ENCODE data around the gene FGF4.

The FGF4 gene

GRCh38 chr11:69816671-69817070 is 41.5 kb upstream of the FGF4 start:
- no peak overlapping the region for H3K9ac ChIP-seq (ENCODE audit: low read depth, low read length)
- no peaks in the 10 kb centered on the region for H3K9me3 ChIP-seq (ENCODE audit: control insufficient read depth, insufficient read depth, low read length)
- no peak overlapping the region for H3K27ac ChIP-seq (ENCODE audit: low read depth, low read length)
- no peaks in the 10 kb centered on the region for H3K36me3 ChIP-seq (ENCODE audit: control insufficient read depth, insufficient read depth, low read length)
- H3K4me1 ChIP-seq (ENCODE audit: control insufficient read depth, insufficient read depth, low read length) = no peaks in the 10 kb centered on the region
- peaks cover 80% of the 10 kb centered on the region for H3K27me3 ChIP-seq (ENCODE audit: control insufficient read depth, insufficient read depth, low read length)
- no peak overlapping the region for H3K4me3 ChIP-seq (ENCODE audit: low read depth, low read length)

DNA sequence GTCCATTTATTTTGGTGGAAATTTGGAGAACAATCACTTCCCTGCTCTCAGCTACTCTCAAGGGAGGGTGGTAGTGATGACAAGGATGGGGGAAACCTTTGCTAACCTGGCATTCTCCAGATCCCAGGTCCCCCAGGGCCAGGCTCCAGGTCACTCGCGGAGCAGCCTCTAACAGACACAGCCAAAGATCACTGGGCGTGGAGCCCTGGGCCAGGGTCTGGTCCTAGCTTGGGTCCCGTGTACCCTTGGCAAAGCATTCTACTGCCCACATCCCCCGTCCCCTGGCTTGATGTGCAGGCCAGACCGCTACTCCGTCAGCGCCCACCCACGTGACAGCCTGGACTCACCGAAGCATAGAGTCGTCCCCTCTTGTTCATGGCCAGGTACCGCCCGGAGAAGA is 40.8 kb upstream of the FGF4 start:
- Histone ChIP-seq H3K36me3 (ENCODE audit: control insufficient read depth, insufficient read depth, low read length) (no peaks in the 10 kb centered on the region), H3K27ac (ENCODE audit: low read depth, low read length) (no peak overlapping the region), H3K27me3 (ENCODE audit: control insufficient read depth, insufficient read depth, low read length) (peaks cover 73% of the 10 kb centered on the region), H3K9me3 (ENCODE audit: control insufficient read depth, insufficient read depth, low read length) (no peaks in the 10 kb centered on the region), H3K4me1 (ENCODE audit: control insufficient read depth, insufficient read depth, low read length) (no peaks in the 10 kb centered on the region), H3K9ac (ENCODE audit: low read depth, low read length) (no peak overlapping the region), H3K4me3 (ENCODE audit: low read depth, low read length) (no peak overlapping the region)

DNA sequence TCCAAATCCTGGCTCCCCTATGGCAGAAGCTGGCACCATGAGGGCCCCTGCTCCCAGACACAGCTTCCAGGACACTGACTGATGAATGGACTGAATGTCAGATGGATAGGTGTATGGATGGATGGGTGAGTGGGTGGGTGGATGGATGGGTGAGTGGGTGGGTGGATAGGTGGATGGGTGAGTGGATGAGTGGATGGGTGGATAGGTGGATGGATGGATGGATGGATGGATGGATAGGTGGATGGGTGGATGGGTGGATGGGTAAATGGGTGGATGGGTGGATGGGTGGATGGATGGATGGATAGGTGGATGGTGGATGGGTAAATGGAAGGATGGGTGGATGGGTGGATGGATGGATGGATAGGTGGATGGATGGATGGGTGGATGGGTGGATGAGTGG is 39.8 kb upstream of the FGF4 start:
- Histone ChIP-seq H3K9ac (ENCODE audit: low read depth, low read length) (no peak overlapping the region), H3K27ac (ENCODE audit: low read depth, low read length) (no peak overlapping the region), H3K9me3 (ENCODE audit: control insufficient read depth, insufficient read depth, low read length) (no peaks in the 10 kb centered on the region), H3K27me3 (ENCODE audit: control insufficient read depth, insufficient read depth, low read length) (peaks cover 63% of the 10 kb centered on the region), H3K4me1 (ENCODE audit: control insufficient read depth, insufficient read depth, low read length) (no peaks in the 10 kb centered on the region), H3K4me3 (ENCODE audit: low read depth, low read length) (no peak overlapping the region), H3K36me3 (ENCODE audit: control insufficient read depth, insufficient read depth, low read length) (no peaks in the 10 kb centered on the region)

DNA sequence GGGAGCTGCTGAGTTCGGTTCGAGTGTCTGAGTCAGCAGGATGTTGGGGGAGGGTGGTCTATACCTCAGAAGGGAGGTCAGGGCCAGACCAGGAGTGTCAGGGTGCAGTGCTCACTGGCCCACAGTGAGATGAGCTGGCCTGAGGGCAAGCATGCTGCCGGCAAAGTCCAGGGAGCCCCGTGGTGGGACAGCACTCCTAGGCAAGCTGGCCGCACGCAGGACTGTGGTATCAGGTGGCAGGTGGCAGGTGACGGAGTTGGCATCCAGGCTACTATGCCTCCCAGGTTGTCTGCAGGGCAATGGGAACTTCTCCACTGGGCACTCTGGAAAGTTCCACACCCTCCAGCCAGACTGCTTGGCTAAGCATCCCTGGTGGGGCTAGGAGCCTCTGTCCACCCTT is 39.3 kb upstream of the FGF4 start:
- Histone ChIP-seq H3K27ac (ENCODE audit: low read depth, low read length) (no peak overlapping the region), H3K9me3 (ENCODE audit: control insufficient read depth, insufficient read depth, low read length) (no peaks in the 10 kb centered on the region), H3K4me3 (ENCODE audit: low read depth, low read length) (no peak overlapping the region), H3K36me3 (ENCODE audit: control insufficient read depth, insufficient read depth, low read length) (no peaks in the 10 kb centered on the region), H3K4me1 (ENCODE audit: control insufficient read depth, insufficient read depth, low read length) (no peaks in the 10 kb centered on the region), H3K27me3 (ENCODE audit: control insufficient read depth, insufficient read depth, low read length) (peaks cover 61% of the 10 kb centered on the region), H3K9ac (ENCODE audit: low read depth, low read length) (no peak overlapping the region)

DNA sequence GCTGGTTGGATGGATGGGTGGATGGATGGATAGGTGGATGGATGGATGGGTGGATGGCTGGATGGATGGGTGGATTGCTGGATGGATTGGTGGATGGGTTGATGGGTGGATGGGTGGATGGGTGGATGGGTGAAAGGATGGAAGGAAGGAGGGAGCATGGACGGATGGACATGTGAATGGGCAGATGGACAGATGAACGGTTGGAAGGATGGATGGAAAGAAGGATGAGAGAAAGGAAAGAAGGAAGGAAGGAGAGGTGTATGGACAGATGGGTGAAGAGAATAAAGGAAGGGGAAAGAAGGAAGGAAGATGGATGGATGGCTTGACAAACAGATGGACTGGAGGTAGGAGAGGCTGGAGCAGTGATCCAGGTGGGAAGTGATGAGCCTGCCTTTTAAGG is 38.7 kb upstream of the FGF4 start:
- H3K27ac ChIP-seq (ENCODE audit: low read depth, low read length) = no peak overlapping the region
- no peak overlapping the region for H3K4me3 ChIP-seq (ENCODE audit: low read depth, low read length)
- peaks cover 57% of the 10 kb centered on the region for H3K27me3 ChIP-seq (ENCODE audit: control insufficient read depth, insufficient read depth, low read length)
- no peaks in the 10 kb centered on the region for H3K4me1 ChIP-seq (ENCODE audit: control insufficient read depth, insufficient read depth, low read length)
- H3K9me3 ChIP-seq (ENCODE audit: control insufficient read depth, insufficient read depth, low read length) = no peaks in the 10 kb centered on the region
- no peak overlapping the region for H3K9ac ChIP-seq (ENCODE audit: low read depth, low read length)
- no peaks in the 10 kb centered on the region for H3K36me3 ChIP-seq (ENCODE audit: control insufficient read depth, insufficient read depth, low read length)

- Histone ChIP-seq H3K4me3 (ENCODE audit: low read depth, low read length) (no peak overlapping the region), H3K4me1 (ENCODE audit: control insufficient read depth, insufficient read depth, low read length) (no peaks in the 10 kb centered on the region; the same call in 1 of the 2 replicates), H3K27me3 (ENCODE audit: control insufficient read depth, insufficient read depth, low read length) (peaks cover 55% of the 10 kb centered on the region), H3K9me3 (ENCODE audit: control insufficient read depth, insufficient read depth, low read length) (no peaks in the 10 kb centered on the region), H3K27ac (ENCODE audit: low read depth, low read length) (no peak overlapping the region), H3K36me3 (ENCODE audit: control insufficient read depth, insufficient read depth, low read length) (no peaks in the 10 kb centered on the region), H3K9ac (ENCODE audit: low read depth, low read length) (no peak overlapping the region)
Measured at GRCh38 chr11:69812946-69813345, 37.8 kb upstream of the FGF4 start.

DNA sequence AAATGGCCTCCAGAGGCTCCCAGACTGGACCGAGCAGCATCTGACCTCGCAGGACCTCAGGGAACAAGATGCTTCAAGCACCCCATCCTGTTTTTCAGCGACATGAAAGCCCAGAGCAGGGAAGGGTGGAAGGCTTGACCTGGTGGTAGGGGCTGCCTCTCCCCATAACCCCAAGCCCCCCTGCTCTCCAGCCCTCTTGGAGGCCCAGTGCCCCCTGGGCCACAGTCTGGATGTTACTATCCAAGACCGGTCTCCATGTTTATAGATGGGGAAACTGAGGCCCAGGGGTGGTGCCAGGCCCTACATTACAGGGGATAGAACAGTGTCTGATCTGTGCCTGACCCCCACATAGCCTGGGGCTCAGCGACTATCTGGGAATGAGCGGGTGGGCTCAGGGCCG is 37.1 kb upstream of the FGF4 start:
- Histone ChIP-seq H3K36me3 (ENCODE audit: control insufficient read depth, insufficient read depth, low read length) (no peaks in the 10 kb centered on the region), H3K27ac (ENCODE audit: low read depth, low read length) (no peak overlapping the region), H3K4me3 (ENCODE audit: low read depth, low read length) (no peak overlapping the region), H3K4me1 (ENCODE audit: control insufficient read depth, insufficient read depth, low read length) (no peaks in the 10 kb centered on the region; the same call in 1 of the 2 replicates), H3K9me3 (ENCODE audit: control insufficient read depth, insufficient read depth, low read length) (no peaks in the 10 kb centered on the region), H3K9ac (ENCODE audit: low read depth, low read length) (no peak overlapping the region), H3K27me3 (ENCODE audit: control insufficient read depth, insufficient read depth, low read length) (peaks cover 49% of the 10 kb centered on the region)

DNA sequence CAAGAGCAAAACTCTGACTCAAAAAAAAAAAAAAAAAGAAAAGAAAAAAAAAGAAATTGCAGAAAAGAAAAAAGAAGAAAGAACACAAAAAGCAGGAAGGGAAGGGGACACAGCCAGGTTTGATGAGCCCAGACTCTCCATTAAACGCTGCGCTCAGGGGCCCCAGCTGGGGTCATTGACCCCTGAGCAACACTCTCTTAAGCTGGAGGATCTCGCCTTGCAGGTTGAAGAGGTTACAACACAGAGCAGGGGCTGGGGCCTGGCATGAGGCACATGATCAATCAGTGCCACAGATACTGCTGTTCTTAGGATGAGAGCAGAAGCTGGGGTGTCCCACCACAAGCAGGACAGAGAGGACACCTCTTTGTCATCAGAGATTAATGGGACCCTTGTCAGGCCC is 36.3 kb upstream of the FGF4 start:
- Histone ChIP-seq H3K36me3 (ENCODE audit: control insufficient read depth, insufficient read depth, low read length) (no peaks in the 10 kb centered on the region), H3K27me3 (ENCODE audit: control insufficient read depth, insufficient read depth, low read length) (peaks cover 40% of the 10 kb centered on the region)

GRCh38 chr11:69810289-69811118 is 35.4 kb upstream of the FGF4 start:
- H3K27me3 ChIP-seq (ENCODE audit: control insufficient read depth, insufficient read depth, low read length) = peaks cover 31% of the 10 kb centered on the region
- H3K9ac ChIP-seq (ENCODE audit: low read depth, low read length) = no peak overlapping the region
- H3K4me3 ChIP-seq (ENCODE audit: low read depth, low read length) = no peak overlapping the region
- H3K36me3 ChIP-seq (ENCODE audit: control insufficient read depth, insufficient read depth, low read length) = no peaks in the 10 kb centered on the region
- no peak overlapping the region for H3K27ac ChIP-seq (ENCODE audit: low read depth, low read length)
- no peaks in the 10 kb centered on the region; the same call in 1 of the 2 replicates for H3K4me1 ChIP-seq (ENCODE audit: control insufficient read depth, insufficient read depth, low read length)
- no peaks in the 10 kb centered on the region for H3K9me3 ChIP-seq (ENCODE audit: control insufficient read depth, insufficient read depth, low read length)

More for the DNA sequence above, 36.3 kb upstream of the FGF4 start:
- Histone ChIP-seq H3K4me3 (ENCODE audit: low read depth, low read length) (no peak overlapping the region), H3K4me1 (ENCODE audit: control insufficient read depth, insufficient read depth, low read length) (no peaks in the 10 kb centered on the region; the same call in 1 of the 2 replicates), H3K9me3 (ENCODE audit: control insufficient read depth, insufficient read depth, low read length) (no peaks in the 10 kb centered on the region), H3K27ac (ENCODE audit: low read depth, low read length) (no peak overlapping the region), H3K9ac (ENCODE audit: low read depth, low read length) (no peak overlapping the region)

DNA sequence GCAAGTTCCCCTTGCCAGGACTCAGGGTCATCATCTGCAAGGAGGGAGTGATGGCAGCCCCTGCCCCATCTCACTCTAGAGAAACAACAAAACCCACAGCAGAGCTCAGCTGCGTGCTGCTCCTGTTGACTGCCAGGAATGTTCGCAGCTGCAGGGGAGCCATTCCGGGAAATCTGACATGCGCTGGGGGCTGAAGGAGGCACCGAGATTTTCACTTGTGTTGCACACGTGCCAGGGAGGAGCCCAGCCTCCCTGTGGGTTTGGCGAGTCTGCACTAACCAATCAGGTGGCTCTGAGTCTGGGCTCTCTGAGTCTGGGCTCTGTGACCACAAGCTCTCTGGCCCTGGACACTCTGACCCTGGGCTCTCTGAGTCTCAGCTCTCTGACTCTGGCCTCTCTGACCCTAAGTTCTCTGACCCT is 33.5 kb upstream of the FGF4 start:
- H3K27me3 ChIP-seq (ENCODE audit: control insufficient read depth, insufficient read depth, low read length) = peaks cover 13% of the 10 kb centered on the region
- H3K27ac ChIP-seq (ENCODE audit: low read depth, low read length) = no peak overlapping the region
- H3K9me3 ChIP-seq (ENCODE audit: control insufficient read depth, insufficient read depth, low read length) = no peaks in the 10 kb centered on the region
- H3K36me3 ChIP-seq (ENCODE audit: control insufficient read depth, insufficient read depth, low read length) = no peaks in the 10 kb centered on the region
- H3K4me1 ChIP-seq (ENCODE audit: control insufficient read depth, insufficient read depth, low read length) = no peaks in the 10 kb centered on the region; the same call in 1 of the 2 replicates
- no peak overlapping the region for H3K9ac ChIP-seq (ENCODE audit: low read depth, low read length)
- H3K4me3 ChIP-seq (ENCODE audit: low read depth, low read length) = no peak overlapping the region

GRCh38 chr11:69807106-69807815 is 32.1 kb upstream of the FGF4 start:
- no peaks in the 10 kb centered on the region for H3K36me3 ChIP-seq (ENCODE audit: control insufficient read depth, insufficient read depth, low read length)
- no peaks in the 10 kb centered on the region; the same call in 1 of the 2 replicates for H3K4me1 ChIP-seq (ENCODE audit: control insufficient read depth, insufficient read depth, low read length)
- no peak overlapping the region for H3K27ac ChIP-seq (ENCODE audit: low read depth, low read length)
- H3K9me3 ChIP-seq (ENCODE audit: control insufficient read depth, insufficient read depth, low read length) = no peaks in the 10 kb centered on the region
- peaks cover 13% of the 10 kb centered on the region for H3K27me3 ChIP-seq (ENCODE audit: control insufficient read depth, insufficient read depth, low read length)
- no peak overlapping the region for H3K9ac ChIP-seq (ENCODE audit: low read depth, low read length)
- no peak overlapping the region for H3K4me3 ChIP-seq (ENCODE audit: low read depth, low read length)
